ENCODE results near the gene GPAT2. TPM values are rescaled to one million over a fixed set of nuclear protein-coding genes. Genes with fewer than 3 reads are reported as not detected.
"Not testable (repeated sequence)": the region's sequence is repeated elsewhere in the genome, so short reads cannot be mapped to it uniquely, and the experiment has no call there.

The GPAT2 gene
- total and polyA plus RNA-seq, 2 of the 4 experiments (the other 2 are of a cell fraction): 0.36 to 0.53 TPM

DNA sequence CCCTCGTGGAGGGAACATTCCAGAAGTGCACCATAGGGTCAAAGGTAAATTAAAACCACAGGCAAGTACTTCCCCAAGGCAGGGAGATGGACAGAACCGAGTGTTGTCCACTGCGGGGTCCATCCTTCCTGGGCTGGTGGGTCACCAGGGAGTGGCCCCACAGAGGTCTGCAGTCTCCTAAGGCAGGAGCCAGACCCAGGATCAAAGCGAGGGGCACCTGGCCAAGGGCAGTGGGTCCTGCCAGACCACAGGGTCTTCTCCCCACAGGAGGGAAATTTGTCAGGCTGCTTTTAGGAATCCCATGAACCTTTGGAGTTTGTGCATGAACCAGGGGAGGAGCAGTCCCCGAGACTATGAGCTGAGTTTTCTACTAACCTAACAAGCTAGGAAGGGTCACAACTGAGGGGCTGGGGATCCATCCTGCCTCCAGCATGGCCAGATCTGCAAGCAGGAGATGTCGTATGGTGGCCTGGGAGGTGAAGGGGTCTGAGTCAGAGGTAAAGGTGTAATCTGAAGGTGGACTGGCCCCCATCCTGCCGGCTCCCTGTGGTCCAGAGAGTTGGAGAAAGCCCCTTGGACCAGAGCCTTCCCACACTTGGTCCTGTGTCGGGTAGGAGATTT lies 26.6 kb upstream of the GPAT2 start:
- H2BK5ac ChIP-seq (ENCODE audit: low read depth, low read length, poor library complexity, severe bottlenecking); H3K4me2 ChIP-seq (ENCODE audit: low read depth, low read length); H3K9ac ChIP-seq (ENCODE audit: low read depth, low read length); H3K14ac ChIP-seq (replicated peaks; ENCODE audit: low read depth, low read length); H3K4ac ChIP-seq (ENCODE audit: low read depth, low read length); H2AK9ac ChIP-seq (replicated peaks; ENCODE audit: low read depth, low read length, poor library complexity); POLR2A ChIA-PET (ENCODE audit: unreplicated experiment); H3K18ac ChIP-seq (ENCODE audit: low read depth, low read length); H3K27ac ChIP-seq (ENCODE audit: insufficient read depth, low read length); H4K5ac ChIP-seq (ENCODE audit: low read depth, low read length); H2BK15ac ChIP-seq (ENCODE audit: low read depth, low read length); BruUV-seq (replicated peaks); H3K23ac ChIP-seq (ENCODE audit: low read depth, low read length); H3K9me3 ChIP-seq (ENCODE audit: control insufficient read depth, insufficient read depth, low read length); H2AFZ ChIP-seq (replicated peaks; ENCODE audit: low read length, poor library complexity); H2AK5ac ChIP-seq (ENCODE audit: low read depth, low read length); H3K9me1 ChIP-seq (ENCODE audit: insufficient read depth, low read length); H3K36me3 ChIP-seq (ENCODE audit: control insufficient read depth, insufficient read depth, low read length); H3K4me1 ChIP-seq (ENCODE audit: control insufficient read depth, insufficient read depth, low read length); H3K79me1 ChIP-seq (ENCODE audit: low read depth in 1 of 2, low read length in 2 of 2); H4K8ac ChIP-seq (ENCODE audit: low read depth in 2 of 2, low read length in 2 of 2); H4K91ac ChIP-seq (ENCODE audit: insufficient read depth, low read depth, low read length); ATAC-seq (ENCODE audit: low read depth); DNase-seq; dilution Hi-C loops (cut with HindIII; ENCODE audit: low sequenced_read_pairs, unreplicated experiment); H3K56ac ChIP-seq (ENCODE audit: extremely low read depth, insufficient read depth, low read length); H3K4me3 ChIP-seq (ENCODE audit: insufficient read depth, low read depth, low read length); H3K27me3 ChIP-seq (ENCODE audit: control insufficient read depth, insufficient read depth, low read length); H2BK20ac ChIP-seq (ENCODE audit: low read depth, low read length); H4K20me1 ChIP-seq (ENCODE audit: insufficient read depth, low read length); intact Hi-C loops (cut with micrococcal nuclease); H2BK120ac ChIP-seq (ENCODE audit: low read depth, low read length): not testable (repeated sequence)
- WGBS, 2 experiments (ENCODE audit: extremely low coverage in 2 of 2, insufficient read length in 1 of 2): no CpG with 5 or more reads among the region's 8 CpGs
- in situ Hi-C loops (cut with MboI; ENCODE audit: low sequenced_read_pairs): loop anchor here (25.0 kb wide), 1 partner anchor 1601 kb away; the partner anchor contains the start of genes ACTR1B and C2orf92
- CTCF ChIA-PET: interaction anchor here (2.5 kb wide), 1 partner anchor 55 kb away, joined by 5 read pairs; the partner anchor contains the start of gene ADRA2B

DNA sequence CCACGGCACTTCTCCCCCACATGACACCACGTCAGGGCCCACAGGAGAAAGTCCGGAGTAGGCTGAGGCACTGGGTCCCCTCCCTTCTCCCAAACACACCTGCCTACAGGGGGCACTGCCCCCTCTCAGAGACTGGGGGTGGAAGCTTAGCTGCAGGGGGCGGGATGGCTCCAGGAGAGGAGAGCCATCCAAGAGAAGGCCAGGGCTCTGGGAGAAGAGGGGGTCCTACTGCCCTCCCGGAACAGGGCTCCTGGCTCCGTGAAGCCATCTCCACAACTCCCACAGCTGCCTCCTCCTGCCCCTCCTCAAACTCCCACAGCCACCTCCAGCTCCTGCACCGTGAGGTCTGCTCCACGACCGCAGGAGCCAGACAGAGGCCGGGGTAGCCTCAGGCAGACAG lies 25.6 kb upstream of the GPAT2 start:
- H4K8ac ChIP-seq (ENCODE audit: low read depth in 2 of 2, low read length in 2 of 2); H3K23ac ChIP-seq (ENCODE audit: low read depth, low read length); H2BK15ac ChIP-seq (ENCODE audit: low read depth, low read length); H3K9me1 ChIP-seq (ENCODE audit: insufficient read depth, low read length); BruUV-seq (replicated peaks); POLR2A ChIA-PET (ENCODE audit: unreplicated experiment); H3K4ac ChIP-seq (ENCODE audit: low read depth, low read length); H3K4me1 ChIP-seq (ENCODE audit: control insufficient read depth, insufficient read depth, low read length); H3K56ac ChIP-seq (ENCODE audit: extremely low read depth, insufficient read depth, low read length); H2BK5ac ChIP-seq (ENCODE audit: low read depth, low read length, poor library complexity, severe bottlenecking); ATAC-seq (ENCODE audit: low read depth); H4K91ac ChIP-seq (ENCODE audit: insufficient read depth, low read depth, low read length); H2BK20ac ChIP-seq (ENCODE audit: low read depth, low read length); H3K4me2 ChIP-seq (ENCODE audit: low read depth, low read length); H3K36me3 ChIP-seq (ENCODE audit: control insufficient read depth, insufficient read depth, low read length); H4K5ac ChIP-seq (ENCODE audit: low read depth, low read length); H2BK120ac ChIP-seq (ENCODE audit: low read depth, low read length); H3K9ac ChIP-seq (ENCODE audit: low read depth, low read length); H3K18ac ChIP-seq (ENCODE audit: low read depth, low read length); dilution Hi-C loops (cut with HindIII; ENCODE audit: low sequenced_read_pairs, unreplicated experiment); H3K4me3 ChIP-seq (ENCODE audit: insufficient read depth, low read depth, low read length); H2AK9ac ChIP-seq (replicated peaks; ENCODE audit: low read depth, low read length, poor library complexity); H3K79me1 ChIP-seq (ENCODE audit: low read depth in 1 of 2, low read length in 2 of 2); H3K14ac ChIP-seq (replicated peaks; ENCODE audit: low read depth, low read length); H2AFZ ChIP-seq (replicated peaks; ENCODE audit: low read length, poor library complexity); H3K27ac ChIP-seq (ENCODE audit: insufficient read depth, low read length); intact Hi-C loops (cut with micrococcal nuclease); H4K20me1 ChIP-seq (ENCODE audit: insufficient read depth, low read length); H2AK5ac ChIP-seq (ENCODE audit: low read depth, low read length); CTCF ChIA-PET; H3K27me3 ChIP-seq (ENCODE audit: control insufficient read depth, insufficient read depth, low read length); H3K9me3 ChIP-seq (ENCODE audit: control insufficient read depth, insufficient read depth, low read length); DNase-seq: not testable (repeated sequence)
- WGBS, 2 experiments (ENCODE audit: extremely low coverage in 2 of 2, insufficient read length in 1 of 2): no CpG with 5 or more reads among the region's 10 CpGs
- in situ Hi-C loops (cut with MboI; ENCODE audit: low sequenced_read_pairs): loop anchor here (25.0 kb wide), 1 partner anchor 1602 kb away; the partner anchor contains the start of genes ACTR1B and C2orf92

All from IMR-90 (cell line).